Measurements from ENCODE around the gene NRIP2. TPM values are rescaled to one million over a fixed set of nuclear protein-coding genes. Genes with fewer than 3 reads are reported as not detected.

NRIP2 gene
- total and polyA plus RNA-seq, 2 donors (not counting 3 experiments of a cell fraction or from before 2014, with no cell fraction given): not detected

- H3K4me1 ChIP-seq (ENCODE audit: control insufficient read depth, extremely low read depth, insufficient read depth, low read length): peaks cover 6% of the 10 kb centered on the region
- POLR2A ChIA-PET: no interaction called here
- no TSS peak for BruUV-seq (replicated peaks)
- FAIRE-seq: no peak
- no peak overlapping the region for H3K4me2 ChIP-seq (ENCODE audit: insufficient read depth, low read length)
- no peaks in the 10 kb centered on the region for H3K79me2 ChIP-seq (ENCODE audit: control insufficient read depth, insufficient read depth, low read length)
- H3K4me3 ChIP-seq (replicated peaks in 1 of 3; ENCODE audit: insufficient read depth in 1 of 3, low read depth in 1 of 3, low read length in 3 of 3): no peak overlapping the region
- H2AFZ ChIP-seq (ENCODE audit: low read depth, low read length): no peak overlapping the region
- H3K9me1 ChIP-seq (replicated peaks; ENCODE audit: control insufficient read depth, extremely low read depth, insufficient read depth, low read length): no peaks in the 10 kb centered on the region
- no peak for TF ChIP-seq MAX (IDR thresholded peaks at IDR 0.05; ENCODE audit: insufficient read depth, insufficient read length)
- TF ChIP-seq, protein P1, sequence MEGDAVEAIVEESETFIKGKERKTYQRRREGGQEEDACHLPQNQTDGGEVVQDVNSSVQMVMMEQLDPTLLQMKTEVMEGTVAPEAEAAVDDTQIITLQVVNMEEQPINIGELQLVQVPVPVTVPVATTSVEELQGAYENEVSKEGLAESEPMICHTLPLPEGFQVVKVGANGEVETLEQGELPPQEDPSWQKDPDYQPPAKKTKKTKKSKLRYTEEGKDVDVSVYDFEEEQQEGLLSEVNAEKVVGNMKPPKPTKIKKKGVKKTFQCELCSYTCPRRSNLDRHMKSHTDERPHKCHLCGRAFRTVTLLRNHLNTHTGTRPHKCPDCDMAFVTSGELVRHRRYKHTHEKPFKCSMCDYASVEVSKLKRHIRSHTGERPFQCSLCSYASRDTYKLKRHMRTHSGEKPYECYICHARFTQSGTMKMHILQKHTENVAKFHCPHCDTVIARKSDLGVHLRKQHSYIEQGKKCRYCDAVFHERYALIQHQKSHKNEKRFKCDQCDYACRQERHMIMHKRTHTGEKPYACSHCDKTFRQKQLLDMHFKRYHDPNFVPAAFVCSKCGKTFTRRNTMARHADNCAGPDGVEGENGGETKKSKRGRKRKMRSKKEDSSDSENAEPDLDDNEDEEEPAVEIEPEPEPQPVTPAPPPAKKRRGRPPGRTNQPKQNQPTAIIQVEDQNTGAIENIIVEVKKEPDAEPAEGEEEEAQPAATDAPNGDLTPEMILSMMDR (IDR thresholded peaks at IDR 0.05; ENCODE audit: extremely low read depth in 1 of 2, insufficient read depth in 1 of 2, low read depth in 1 of 2, low read length in 2 of 2): no peak
- no peak overlapping the region for H3K9ac ChIP-seq (replicated peaks; ENCODE audit: extremely low read depth, insufficient read depth, low read length)
- dilution Hi-C loops (cut with MboI; ENCODE audit: extremely low pct_ligation_motif_present, low sequenced_read_pairs): no loop called here
- H4K20me1 ChIP-seq (replicated peaks; ENCODE audit: control insufficient read depth, extremely low read depth, insufficient read depth, low read length): no peaks in the 10 kb centered on the region
- CTCF ChIA-PET: interaction anchor here (1.3 kb wide), 1 partner anchor 22 kb away, joined by 3 read pairs; no protein-coding TSS in a partner anchor
- H3K36me3 ChIP-seq (ENCODE audit: control insufficient read depth in 2 of 2, extremely low read depth in 1 of 2, insufficient read depth in 2 of 2, low read length in 2 of 2): peaks cover 12 to 15% of the 10 kb centered on the region in 2 experiments
- H3K27ac ChIP-seq (ENCODE audit: insufficient read depth, low read depth, low read length): no peak overlapping the region
- DNase-seq (ENCODE audit: low read depth, low spot score): no peak
- H3K9me3 ChIP-seq (replicated peaks; ENCODE audit: control insufficient read depth, insufficient read depth, low read length): no peaks in the 10 kb centered on the region
- no peaks in the 10 kb centered on the region for H3K27me3 ChIP-seq (ENCODE audit: control insufficient read depth in 2 of 2, insufficient read depth in 2 of 2, low read length in 2 of 2)
- intact Hi-C loops (cut with micrococcal nuclease): no loop called here
These were observed 28.1 kb downstream of the NRIP2 start for GRCh38 chr12:2806700-2807099.

DNA sequence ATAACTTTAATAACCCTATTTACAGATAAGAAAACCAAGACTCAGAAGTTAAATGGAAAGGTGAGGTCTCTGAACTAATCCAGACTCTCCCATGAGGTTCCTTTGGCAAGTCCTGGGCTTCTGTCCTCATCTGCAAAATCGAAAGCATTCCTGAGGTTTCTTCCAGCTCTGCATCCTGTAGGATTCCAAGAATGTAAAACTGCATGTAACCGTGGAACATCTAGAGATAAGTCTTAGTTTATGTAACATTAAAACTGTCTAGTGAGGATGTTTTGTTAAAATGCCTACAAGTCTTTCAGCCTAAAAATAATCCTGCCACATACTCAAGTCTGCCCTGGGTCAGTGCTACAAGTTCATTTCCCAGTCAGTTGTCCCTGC, 29.7 kb downstream of the NRIP2 start:
- Histone ChIP-seq H3K27me3 (ENCODE audit: control insufficient read depth in 2 of 2, insufficient read depth in 2 of 2, low read length in 2 of 2) (no peaks in the 10 kb centered on the region), H3K9me3 (replicated peaks; ENCODE audit: control insufficient read depth, insufficient read depth, low read length) (no peaks in the 10 kb centered on the region), H3K9ac (replicated peaks; ENCODE audit: extremely low read depth, insufficient read depth, low read length) (no peak overlapping the region), H3K4me3 (replicated peaks in 1 of 3; ENCODE audit: insufficient read depth in 1 of 3, low read depth in 1 of 3, low read length in 3 of 3) (no peak overlapping the region), H3K36me3 (ENCODE audit: control insufficient read depth in 2 of 2, extremely low read depth in 1 of 2, insufficient read depth in 2 of 2, low read length in 2 of 2) (peaks cover 18 to 30% of the 10 kb centered on the region in 2 experiments), H4K20me1 (replicated peaks; ENCODE audit: control insufficient read depth, extremely low read depth, insufficient read depth, low read length) (no peaks in the 10 kb centered on the region), H3K4me2 (ENCODE audit: insufficient read depth, low read length) (no peak overlapping the region), H3K9me1 (replicated peaks; ENCODE audit: control insufficient read depth, extremely low read depth, insufficient read depth, low read length) (no peaks in the 10 kb centered on the region), H3K79me2 (ENCODE audit: control insufficient read depth, insufficient read depth, low read length) (no peaks in the 10 kb centered on the region), H3K27ac (ENCODE audit: insufficient read depth, low read depth, low read length) (no peak overlapping the region), H2AFZ (ENCODE audit: low read depth, low read length) (no peak overlapping the region), H3K4me1 (ENCODE audit: control insufficient read depth, extremely low read depth, insufficient read depth, low read length) (peaks cover 6% of the 10 kb centered on the region)
- TF ChIP-seq MYC (IDR thresholded peaks at IDR 0.05; ENCODE audit: low read depth, low read length): no peak
- no peak for TF ChIP-seq MAX (IDR thresholded peaks at IDR 0.05; ENCODE audit: insufficient read depth, insufficient read length)
- no peak for TF ChIP-seq POLR2AphosphoS5 (IDR thresholded peaks at IDR 0.05; ENCODE audit: insufficient read depth, low read depth, low read length)
- no peak for TF ChIP-seq JUN (IDR thresholded peaks at IDR 0.05; ENCODE audit: borderline replicate concordance, insufficient read depth, insufficient read length, low read depth)
- TF ChIP-seq, protein P1 (IDR thresholded peaks at IDR 0.05; ENCODE audit: extremely low read depth in 1 of 2, insufficient read depth in 1 of 2, low read depth in 1 of 2, low read length in 2 of 2): no peak
- no peak for TF ChIP-seq FOS (IDR thresholded peaks at IDR 0.05; ENCODE audit: borderline replicate concordance, insufficient read depth, low read length)
- TF ChIP-seq EZH2 (IDR thresholded peaks at IDR 0.05; ENCODE audit: borderline replicate concordance, low read depth, low read length, severe bottlenecking): no peak
- TF ChIP-seq GATA2 (IDR thresholded peaks at IDR 0.05; ENCODE audit: insufficient read depth, insufficient read length, low read depth, low read length): no peak
- TF ChIP-seq POLR2A (IDR thresholded peaks at IDR 0.05; ENCODE audit: low read depth, low read length): no peak
- dilution Hi-C loops (cut with MboI; ENCODE audit: extremely low pct_ligation_motif_present, low sequenced_read_pairs): no loop called here
- intact Hi-C loops (cut with micrococcal nuclease): no loop called here
- POLR2A ChIA-PET: no interaction called here
- DNase-seq (ENCODE audit: low read depth, low spot score) (no peak), FAIRE-seq (no peak)
- BruUV-seq (replicated peaks): no TSS peak
- CTCF ChIA-PET: interaction anchor here (1.3 kb wide), 1 partner anchor 9 kb away, joined by 4 read pairs; no protein-coding TSS in a partner anchor

Measured in endothelial cell of umbilical vein (primary cell).